KBM-7 (cell line): ENCODE data around the gene SEMA4D.
A peak's percentile ranks its signal among the peaks of the same experiment; 100 is the strongest.

Experiments used
- DNase-seq: peaks from one replicate; pipeline ENCODE4 v3.0.0-alpha.2; 2015
- in situ Hi-C: fragments of 300-500 bp; cut with MboI; formaldehyde crosslinking; loops from 2 replicates; pipeline ENCODE4 v1.14.3; 2020; ENCODE audit warnings: low sequenced_read_pairs, low pct_unique_long_range_greater_than_20kb, mixed read lengths

SEMA4D gene

GRCh38 chr9:89440046-89440445 is 57.9 kb downstream of the SEMA4D start:
- DNase-seq: no peak
- in situ Hi-C loops: no loop called here

GRCh38 chr9:89439571-89439970 is 58.3 kb downstream of the SEMA4D start:
- DNase-seq: no peak
- in situ Hi-C loops: no loop called here

GRCh38 chr9:89438194-89438593 is 59.7 kb downstream of the SEMA4D start:
- in situ Hi-C loops: no loop called here
- no peak for DNase-seq

- no peak for DNase-seq
- in situ Hi-C loops: no loop called here
Observed at GRCh38 chr9:89437772-89438171, 60.1 kb downstream of the SEMA4D start.

- peak; percentile 35 for DNase-seq
Observed at GRCh38 chr9:89436963-89437625, 60.8 kb downstream of the SEMA4D start.

GRCh38 chr9:89436326-89436725 is 61.6 kb downstream of the SEMA4D start:
- in situ Hi-C loops: no loop called here
- no peak for DNase-seq

More at GRCh38 chr9:89436963-89437625, 60.8 kb downstream of the SEMA4D start:
- in situ Hi-C loops: no loop called here

- in situ Hi-C loops: no loop called here
- DNase-seq: no peak
Observed at GRCh38 chr9:89435071-89435823, 62.7 kb downstream of the SEMA4D start.

GRCh38 chr9:89434636-89435035 is 63.3 kb downstream of the SEMA4D start:
- in situ Hi-C loops: no loop called here
- DNase-seq: no peak

GRCh38 chr9:89433826-89434225 is 64.1 kb downstream of the SEMA4D start:
- DNase-seq: no peak
- in situ Hi-C loops: no loop called here

GRCh38 chr9:89432986-89433530 is 64.9 kb downstream of the SEMA4D start:
- in situ Hi-C loops: no loop called here
- DNase-seq: no peak

- in situ Hi-C loops: no loop called here
- DNase-seq: no peak
Observed at GRCh38 chr9:89431930-89432725, 65.8 kb downstream of the SEMA4D start.

GRCh38 chr9:89430995-89431394 is 66.9 kb downstream of the SEMA4D start:
- in situ Hi-C loops: no loop called here
- no peak for DNase-seq

GRCh38 chr9:89428901-89429890 is 68.7 kb downstream of the SEMA4D start:
- DNase-seq: peak; percentile 82
- in situ Hi-C loops: no loop called here

- in situ Hi-C loops: no loop called here
- no peak for DNase-seq
Observed at GRCh38 chr9:89428222-89428761, 69.6 kb downstream of the SEMA4D start.

GRCh38 chr9:89427621-89428221 is 70.2 kb downstream of the SEMA4D start:
- no peak for DNase-seq
- in situ Hi-C loops: no loop called here

- DNase-seq: peak; percentile 77
- in situ Hi-C loops: no loop called here
Observed at GRCh38 chr9:89426384-89426961, 71.4 kb downstream of the SEMA4D start.

- no peak for DNase-seq
- in situ Hi-C loops: no loop called here
Observed at GRCh38 chr9:89425921-89426383, 72.0 kb downstream of the SEMA4D start.
